GM23338 (cell line): ENCODE measurements around the gene GAP43. TPM values are rescaled to one million over a fixed set of nuclear protein-coding genes. Genes with fewer than 3 reads are reported as not detected.

Source experiments
- ATAC-seq: fragments of 200-7000 bp; cut with Tn5 transposase; 3 replicates; pipeline ENCODE4 v1.9.1; 2020
- DNase-seq: peaks from one replicate; pipeline ENCODE4 v3.0.0-alpha.2; 2015; ENCODE audit warnings: low spot score
- H2AFZ ChIP-seq: fragments of 200-600 bp; sonication (generic); 2 replicates; pipeline ENCODE4 v1.8.0; 2016; ENCODE audit warnings: antibody characterized with exemption, mild to moderate bottlenecking, moderate library complexity
- H3F3A ChIP-seq: fragments of 200-600 bp; sonication (generic); replicated peaks from 2 replicates; pipeline ENCODE4 v1.8.0; 2017; ENCODE audit warnings: antibody characterized with exemption, mixed run types, low read depth
- H3K27ac ChIP-seq: fragments of 200-600 bp; sonication (generic); 2 replicates; pipeline ENCODE4 v1.6.1; 2016; ENCODE audit warnings: low read depth
- H3K27me3 ChIP-seq: fragments of 200-600 bp; sonication (generic); 2 replicates; pipeline ENCODE4 v1.8.0; 2016; ENCODE audit warnings: mild to moderate bottlenecking, mixed run types, moderate library complexity; ENCODE audit not compliant: insufficient read depth
- H3K36me3 ChIP-seq: fragments of 200-600 bp; sonication (generic); 2 replicates; pipeline ENCODE4 v1.8.0; 2016; ENCODE audit warnings: mild to moderate bottlenecking; ENCODE audit not compliant: insufficient read depth
- H3K4me1 ChIP-seq: fragments of 200-600 bp; sonication (generic); 2 replicates; pipeline ENCODE4 v1.8.0; 2016; ENCODE audit warnings: mild to moderate bottlenecking, moderate library complexity; ENCODE audit not compliant: insufficient read depth
- H3K4me2 ChIP-seq: fragments of 200-600 bp; sonication (generic); 2 replicates; pipeline ENCODE4 v1.7.1; 2017; ENCODE audit warnings: mixed run types
- H3K4me3 ChIP-seq: fragments of 200-600 bp; sonication (generic); 2 replicates; pipeline ENCODE4 v1.6.1; 2016; ENCODE audit warnings: mixed run types
- H3K79me2 ChIP-seq: fragments of 200-600 bp; sonication (generic); replicated peaks from 2 replicates; pipeline ENCODE4 v1.8.0; 2017; ENCODE audit warnings: mild to moderate bottlenecking; ENCODE audit not compliant: insufficient read depth
- H3K9me2 ChIP-seq: fragments of 200-600 bp; sonication (generic); 2 replicates; pipeline ENCODE4 v1.8.0; 2017; ENCODE audit not compliant: insufficient read depth
- H4K20me1 ChIP-seq: fragments of 200-600 bp; sonication (generic); replicated peaks from 2 replicates; pipeline ENCODE4 v1.8.0; 2017; ENCODE audit warnings: mild to moderate bottlenecking; ENCODE audit not compliant: insufficient read depth
- H3K27ac Mint-ChIP-seq: 2 replicates; pipeline ENCODE4 v1.8.0; 2020; ENCODE audit warnings: inconsistent platforms, mild to moderate bottlenecking, moderate library complexity, mixed read lengths
- H3K27me3 Mint-ChIP-seq: 3 replicates; pipeline ENCODE4 v1.8.0; 2022; ENCODE audit warnings: low read depth, mild to moderate bottlenecking, moderate library complexity, mixed read lengths, inconsistent platforms; ENCODE audit not compliant: insufficient read depth, poor library complexity
- H3K36me3 Mint-ChIP-seq: 3 replicates; pipeline ENCODE4 v1.8.0; 2021; ENCODE audit warnings: low read depth, mild to moderate bottlenecking, inconsistent platforms, moderate library complexity, mixed read lengths
- H3K4me1 Mint-ChIP-seq: 3 replicates; pipeline ENCODE4 v1.8.0; 2020; ENCODE audit warnings: mild to moderate bottlenecking, inconsistent platforms, mixed read lengths
- H3K4me3 Mint-ChIP-seq: 3 replicates; pipeline ENCODE4 v1.8.0; 2021; ENCODE audit warnings: moderate library complexity, mild to moderate bottlenecking, inconsistent platforms, mixed read lengths
- H3K9me3 Mint-ChIP-seq: 3 replicates; pipeline ENCODE4 v1.8.0; 2020; ENCODE audit warnings: moderate library complexity, mild to moderate bottlenecking, inconsistent platforms, mixed read lengths
- CREB1 ChIP-seq: fragments of 250-450 bp; sonication (Bioruptor Pico); IDR thresholded peaks from 2 replicates; pipeline ENCODE4 v1.5.0; 2020; ENCODE audit warnings: low read depth, mild to moderate bottlenecking, moderate library complexity
- CTCF ChIP-seq, 2 experiments: fragments of 200-600 bp in 1 of 2; sonication (generic) in 1 of 2; conservative IDR thresholded peaks; 2 replicates each; pipeline versions ENCODE4 v1.5.1 to v1.6.1; 2016 to 2017; ENCODE audit warnings: antibody characterized with exemption in 2 of 2, low read depth in 2 of 2, mild to moderate bottlenecking in 2 of 2, moderate library complexity in 1 of 2
- ETS1 ChIP-seq: IDR thresholded peaks from 2 replicates; pipeline ENCODE4 v1.6.1; 2016; ENCODE audit warnings: antibody characterized with exemption
- EZH2 ChIP-seq: fragments of 200-600 bp; sonication (generic); IDR thresholded peaks from one replicate; pipeline ENCODE4 v1.8.0; 2017; ENCODE audit warnings: antibody characterized with exemption, mild to moderate bottlenecking, low read depth; ENCODE audit not compliant: unreplicated experiment
- EZH2phosphoT487 ChIP-seq: fragments of 200-600 bp; sonication (generic); IDR thresholded peaks from one replicate; pipeline ENCODE4 v1.8.1; 2018; ENCODE audit warnings: antibody characterized with exemption; ENCODE audit not compliant: unreplicated experiment
- JUNB ChIP-seq: IDR thresholded peaks from one replicate; pipeline ENCODE4 v1.6.1; 2016; ENCODE audit warnings: antibody characterized with exemption; ENCODE audit not compliant: unreplicated experiment
- NANOG ChIP-seq: IDR thresholded peaks from 2 replicates; pipeline ENCODE4 v1.6.1; 2016; ENCODE audit warnings: antibody characterized with exemption, borderline replicate concordance
- POLR2AphosphoS5 ChIP-seq: IDR thresholded peaks from 2 replicates; pipeline ENCODE4 v1.6.1; 2016; ENCODE audit warnings: antibody characterized with exemption, low read depth
- STAT1 ChIP-seq: IDR thresholded peaks from one replicate; pipeline ENCODE4 v1.6.1; 2016; ENCODE audit warnings: antibody characterized with exemption; ENCODE audit not compliant: unreplicated experiment
- ZNF114 ChIP-seq: fragments of 250-450 bp; sonication (Bioruptor Pico); IDR thresholded peaks from 2 replicates; pipeline ENCODE4 v1.5.0; 2020; ENCODE audit warnings: mild to moderate bottlenecking, moderate library complexity
- ZNF331 ChIP-seq: fragments of 250-450 bp; sonication (Bioruptor Pico); IDR thresholded peaks from 2 replicates; pipeline ENCODE4 v1.5.0; 2020; ENCODE audit warnings: low read depth, mild to moderate bottlenecking, moderate library complexity
- ZNF462 ChIP-seq: fragments of 250-450 bp; sonication (Bioruptor Pico); IDR thresholded peaks from 2 replicates; pipeline ENCODE4 v1.5.0; 2020; ENCODE audit warnings: mild to moderate bottlenecking, moderate library complexity
- polyA plus RNA-seq: library from polyadenylated mRNA; unstranded; fragments of >200 nt; fragmentation: Nextera tagmentation; extraction: Ambion mirVana; gene quantifications from 2 replicates; pipeline ENCODE4 v1.2.1, GENCODE V29; 2016
- total RNA-seq: library from RNA; depleted of rRNA; stranded (reverse); fragments of >200 nt; shearing (Covaris generic); gene quantifications from 2 replicates; pipeline ENCODE4 v1.2.3, GENCODE V29; 2014
- TF ChIP-seq, protein P1 (sequence below): IDR thresholded peaks from one replicate; pipeline ENCODE4 v1.6.1; 2018; ENCODE audit warnings: antibody characterized with exemption; ENCODE audit not compliant: unreplicated experiment

GAP43 gene
- total and polyA plus RNA-seq, 2 experiments from 2014 or later = 16.1 to 48.1 TPM

DNA sequence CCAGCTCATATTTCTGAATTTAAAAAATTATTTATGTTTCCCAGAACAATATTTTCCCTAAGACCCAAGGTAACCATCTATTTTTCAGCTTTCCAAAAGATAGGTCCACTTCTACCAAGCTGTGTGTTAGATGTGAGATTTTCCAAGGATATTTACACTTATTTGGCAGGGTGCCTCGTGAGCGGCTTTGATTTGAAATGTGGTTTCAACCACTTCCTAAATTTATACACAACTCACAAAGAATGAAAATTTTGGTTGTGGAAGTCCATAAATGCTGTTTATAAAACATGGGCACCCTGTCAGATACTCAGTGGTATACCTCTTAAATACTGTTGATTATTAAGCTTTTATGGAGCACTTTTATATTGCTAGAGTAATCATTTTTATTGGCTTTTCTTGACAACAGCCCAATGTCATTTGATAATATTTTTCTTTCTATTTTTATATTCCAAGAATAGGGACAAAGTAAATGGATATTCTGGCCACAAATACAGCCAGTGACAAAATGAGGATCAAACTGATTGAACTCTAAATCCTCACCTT is 57.6 kb downstream of the GAP43 start:
- H3K27me3 ChIP-seq = no peaks in the 10 kb centered on the region
- Mint-ChIP-seq H3K27me3 (no peaks in the 10 kb centered on the region), H3K4me1 (no peaks in the 10 kb centered on the region; the same call in 2 of the 3 replicates), H3K27ac (no peak overlapping the region), H3K36me3 (no peaks in the 10 kb centered on the region), H3K9me3 (no peaks in the 10 kb centered on the region), H3K4me3 (no peak overlapping the region)
- no peaks in the 10 kb centered on the region for H3K79me2 ChIP-seq
- TF ChIP-seq ETS1 (no peak), ZNF114 (CRISPR knock-in tag) (no peak), ZNF331 (no peak), EZH2 (no peak), ZNF462 (CRISPR knock-in tag) (no peak), NANOG (no peak), CTCF (conservative IDR thresholded peaks at IDR 0.05; ENCODE audit: low read depth in 2 of 2) (no peak), POLR2AphosphoS5 (no peak), EZH2phosphoT487 (no peak), JUNB (no peak), CREB1 (CRISPR knock-in tag) (no peak), STAT1 (no peak)
- TF ChIP-seq, protein P1, sequence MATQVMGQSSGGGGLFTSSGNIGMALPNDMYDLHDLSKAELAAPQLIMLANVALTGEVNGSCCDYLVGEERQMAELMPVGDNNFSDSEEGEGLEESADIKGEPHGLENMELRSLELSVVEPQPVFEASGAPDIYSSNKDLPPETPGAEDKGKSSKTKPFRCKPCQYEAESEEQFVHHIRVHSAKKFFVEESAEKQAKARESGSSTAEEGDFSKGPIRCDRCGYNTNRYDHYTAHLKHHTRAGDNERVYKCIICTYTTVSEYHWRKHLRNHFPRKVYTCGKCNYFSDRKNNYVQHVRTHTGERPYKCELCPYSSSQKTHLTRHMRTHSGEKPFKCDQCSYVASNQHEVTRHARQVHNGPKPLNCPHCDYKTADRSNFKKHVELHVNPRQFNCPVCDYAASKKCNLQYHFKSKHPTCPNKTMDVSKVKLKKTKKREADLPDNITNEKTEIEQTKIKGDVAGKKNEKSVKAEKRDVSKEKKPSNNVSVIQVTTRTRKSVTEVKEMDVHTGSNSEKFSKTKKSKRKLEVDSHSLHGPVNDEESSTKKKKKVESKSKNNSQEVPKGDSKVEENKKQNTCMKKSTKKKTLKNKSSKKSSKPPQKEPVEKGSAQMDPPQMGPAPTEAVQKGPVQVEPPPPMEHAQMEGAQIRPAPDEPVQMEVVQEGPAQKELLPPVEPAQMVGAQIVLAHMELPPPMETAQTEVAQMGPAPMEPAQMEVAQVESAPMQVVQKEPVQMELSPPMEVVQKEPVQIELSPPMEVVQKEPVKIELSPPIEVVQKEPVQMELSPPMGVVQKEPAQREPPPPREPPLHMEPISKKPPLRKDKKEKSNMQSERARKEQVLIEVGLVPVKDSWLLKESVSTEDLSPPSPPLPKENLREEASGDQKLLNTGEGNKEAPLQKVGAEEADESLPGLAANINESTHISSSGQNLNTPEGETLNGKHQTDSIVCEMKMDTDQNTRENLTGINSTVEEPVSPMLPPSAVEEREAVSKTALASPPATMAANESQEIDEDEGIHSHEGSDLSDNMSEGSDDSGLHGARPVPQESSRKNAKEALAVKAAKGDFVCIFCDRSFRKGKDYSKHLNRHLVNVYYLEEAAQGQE = no peak
- no peak for DNase-seq
- H2AFZ ChIP-seq = no peak overlapping the region
- H3K4me3 ChIP-seq = no peak overlapping the region
- no peak overlapping the region for H3K27ac ChIP-seq
- H3K36me3 ChIP-seq = no peaks in the 10 kb centered on the region
- no peaks in the 10 kb centered on the region for H3F3A ChIP-seq
- no peaks in the 10 kb centered on the region for H4K20me1 ChIP-seq
- no peak for ATAC-seq
- no peaks in the 10 kb centered on the region for H3K9me2 ChIP-seq
- H3K4me1 ChIP-seq = no peaks in the 10 kb centered on the region
- H3K4me2 ChIP-seq = no peak overlapping the region
